Activated gamma-delta T cell treated with anti-CD3 and anti-CD28 coated beads, Interleukin-2, amount 50 U/mL, for 16 hours (primary cell): ENCODE measurements around the gene STPG3.
"Not testable (repeated sequence)": the region's sequence is repeated elsewhere in the genome, so short reads cannot be mapped to it uniquely, and the experiment has no call there.

Experiments used
- DNase-seq: peaks from one replicate; pipeline ENCODE4 v3.0.0-alpha.2; 2020; ENCODE audit warnings: low read depth

The STPG3 gene

GRCh38 chr9:137234055-137234697, 16.9 kb upstream of the STPG3 start:
- no peak for DNase-seq

GRCh38 chr9:137234758-137235423, 16.2 kb upstream of the STPG3 start:
- no peak for DNase-seq

- no peak for DNase-seq
Measured at GRCh38 chr9:137235424-137236237, 15.5 kb upstream of the STPG3 start.

- DNase-seq = peak; percentile 87
Measured at GRCh38 chr9:137236238-137236935, 14.7 kb upstream of the STPG3 start.

- no peak for DNase-seq
Measured at GRCh38 chr9:137236936-137237421, 14.1 kb upstream of the STPG3 start.

- no peak for DNase-seq
Measured at GRCh38 chr9:137237759-137238726, 13.0 kb upstream of the STPG3 start.

- not testable (repeated sequence) for DNase-seq
Measured at GRCh38 chr9:137239541-137240200, 11.4 kb upstream of the STPG3 start.

- peak; percentile 52 for DNase-seq
Measured at GRCh38 chr9:137240318-137240840, 10.7 kb upstream of the STPG3 start.

GRCh38 chr9:137240841-137241489, 10.1 kb upstream of the STPG3 start, which contains the start of gene TUBB4B:
TUBB4B (plus strand) TSS chr9:137241287; CDS start chr9:137241361, 74 bp downstream.
- DNase-seq = peak; percentile 98

- DNase-seq = peak; percentile 57
Measured at GRCh38 chr9:137241490-137242268, 9.4 kb upstream of the STPG3 start.

GRCh38 chr9:137242269-137243203, 8.6 kb upstream of the STPG3 start:
- DNase-seq = no peak

GRCh38 chr9:137243266-137243625, 7.8 kb upstream of the STPG3 start:
- DNase-seq = not testable (repeated sequence)

- DNase-seq = no peak
Measured at GRCh38 chr9:137243626-137244485, 7.2 kb upstream of the STPG3 start.

- no peak for DNase-seq
Measured at GRCh38 chr9:137244486-137245449, 6.3 kb upstream of the STPG3 start.
